ENCODE data around the gene ZSWIM9. TPM values are rescaled to one million over a fixed set of nuclear protein-coding genes. Genes with fewer than 3 reads are reported as not detected.

Gene ZSWIM9
- 5.8 to 9.1 TPM (median 6.9 TPM) in 5 replicates for total RNA-seq (2022; extraction: Qiagen RNA extraction; ENCODE audit: low read depth)

GRCh38 chr19:48169939-48170803 lies at the start of gene ZSWIM9, which contains the start of gene LIG1:
ZSWIM9 (plus strand) TSS chr19:48170680; CDS start chr19:48171803, 1,123 bp downstream.
LIG1 (minus strand) TSS chr19:48170344; CDS start chr19:48165566, 4,778 bp downstream.

Other genes with a start within 250 kb of the ZSWIM9 start
- gene BSPH1, start 178.5 kb upstream of the ZSWIM9 start, total RNA-seq (2022; extraction: Qiagen RNA extraction; ENCODE audit: low read depth): not detected in 5 replicates
- not detected in 5 replicates for gene ELSPBP1, start 176.0 kb upstream of the ZSWIM9 start, total RNA-seq (2022; extraction: Qiagen RNA extraction; ENCODE audit: low read depth)
- not detected in 5 replicates for gene CABP5, start 126.6 kb upstream of the ZSWIM9 start, total RNA-seq (2022; extraction: Qiagen RNA extraction; ENCODE audit: low read depth)
- 9.6 to 16.9 TPM (median 11.3 TPM) in 5 replicates for gene PLA2G4C, start 59.9 kb upstream of the ZSWIM9 start, total RNA-seq (2022; extraction: Qiagen RNA extraction; ENCODE audit: low read depth)
- gene LIG1, start 336 bp upstream of the ZSWIM9 start, total RNA-seq (2022; extraction: Qiagen RNA extraction; ENCODE audit: low read depth): 60.8 to 71.7 TPM (median 66.9 TPM) in 5 replicates
- gene CARD8, start 85.2 kb downstream of the ZSWIM9 start, total RNA-seq (2022; extraction: Qiagen RNA extraction; ENCODE audit: low read depth): 15.9 to 18.1 TPM (median 16.8 TPM) in 5 replicates
- gene ZNF114, start 99.4 kb downstream of the ZSWIM9 start, total RNA-seq (2022; extraction: Qiagen RNA extraction; ENCODE audit: low read depth): 4.8 to 7.2 TPM (median 5.7 TPM) in 5 replicates
- gene EMP3, start 154.9 kb downstream of the ZSWIM9 start, total RNA-seq (2022; extraction: Qiagen RNA extraction; ENCODE audit: low read depth): 441 to 494 TPM (median 477 TPM) in 5 replicates
- gene TMEM143, start 193.3 kb downstream of the ZSWIM9 start, total RNA-seq (2022; extraction: Qiagen RNA extraction; ENCODE audit: low read depth): 3.7 to 5.7 TPM (median 3.9 TPM) in 5 replicates
- gene SYNGR4, start 193.7 kb downstream of the ZSWIM9 start, total RNA-seq (2022; extraction: Qiagen RNA extraction; ENCODE audit: low read depth): 1.9 to 4.4 TPM (median 3.1 TPM) in 5 replicates
- gene KDELR1, start 220.9 kb downstream of the ZSWIM9 start, total RNA-seq (2022; extraction: Qiagen RNA extraction; ENCODE audit: low read depth): 354 to 463 TPM (median 436 TPM) in 5 replicates
- gene GRIN2D, start 223.0 kb downstream of the ZSWIM9 start, total RNA-seq (2022; extraction: Qiagen RNA extraction; ENCODE audit: low read depth): 7.3 to 11.8 TPM (median 10.0 TPM) in 5 replicates